Germinal center (tissue), 1 donor: ENCODE data around the gene LTA4H.

ENCODE experiments used
- DNase-seq: peaks from one replicate; pipeline ENCODE4 v3.0.0; 2012; ENCODE audit warnings: mixed read lengths, low spot score

The LTA4H gene

GRCh38 chr12:96034621-96035282 is 635 bp downstream of the LTA4H start:
- peak; percentile 17 for DNase-seq

GRCh38 chr12:96033549-96034389 is 1.6 kb downstream of the LTA4H start:
- no peak for DNase-seq

GRCh38 chr12:96029826-96030225 is 5.6 kb downstream of the LTA4H start:
- DNase-seq: no peak

GRCh38 chr12:96028538-96028937 is 6.8 kb downstream of the LTA4H start:
- DNase-seq: no peak

- no peak for DNase-seq
Measured at GRCh38 chr12:96026331-96026730, 9.1 kb downstream of the LTA4H start.

GRCh38 chr12:96025518-96025917 is 9.9 kb downstream of the LTA4H start:
- DNase-seq: no peak

GRCh38 chr12:96020314-96021003 is 14.9 kb downstream of the LTA4H start:
- DNase-seq: peak; percentile 28

- DNase-seq: no peak
Measured at GRCh38 chr12:96015672-96016071, 19.7 kb downstream of the LTA4H start.

- DNase-seq: no peak
Measured at GRCh38 chr12:96014943-96015599, 20.3 kb downstream of the LTA4H start.

- DNase-seq: no peak
Measured at GRCh38 chr12:96007729-96008128, 27.7 kb downstream of the LTA4H start.

- DNase-seq: no peak
Measured at GRCh38 chr12:96006727-96007126, 28.7 kb downstream of the LTA4H start.

- no peak for DNase-seq
Measured at GRCh38 chr12:96000858-96001257, 34.5 kb downstream of the LTA4H start.

GRCh38 chr12:95999484-95999883 is 35.9 kb downstream of the LTA4H start:
- DNase-seq: no peak

- DNase-seq: peak; percentile 70
Measured at GRCh38 chr12:95998611-95999286, 36.6 kb downstream of the LTA4H start.

- DNase-seq: no peak
Measured at GRCh38 chr12:95997911-95998510, 37.4 kb downstream of the LTA4H start.

GRCh38 chr12:95997276-95997675 is 38.1 kb downstream of the LTA4H start:
- no peak for DNase-seq

GRCh38 chr12:95996034-95996658 is 39.2 kb downstream of the LTA4H start, which contains the start of gene HAL:
Gene HAL, minus strand, starts transcription at chr12:95996344. Its CDS starts 434 bp downstream, at chr12:95995910.
- DNase-seq: no peak

GRCh38 chr12:95995238-95996031 is 40.0 kb downstream of the LTA4H start:
- no peak for DNase-seq

- no peak for DNase-seq
Measured at GRCh38 chr12:95994476-95994875, 40.9 kb downstream of the LTA4H start.

- no peak for DNase-seq
Measured at GRCh38 chr12:95993907-95994306, 41.5 kb downstream of the LTA4H start.
